AG09319 (cell line): Measurements from ENCODE around the gene CFAP46.
"Not testable (repeated sequence)": the region's sequence is repeated elsewhere in the genome, so short reads cannot be mapped to it uniquely, and the experiment has no call there.

Source experiments
- DNase-seq: peaks from one replicate; pipeline ENCODE4 v3.0.0-alpha.2; 2010; ENCODE audit warnings: low read depth; ENCODE audit errors: extremely low read depth
- TF ChIP-seq, protein P1 (sequence below): IDR thresholded peaks from 2 replicates; pipeline ENCODE4 v1.5.1; 2011; ENCODE audit warnings: low read depth, mild to moderate bottlenecking, inconsistent platforms, low read length, moderate library complexity

Gene CFAP46

DNA sequence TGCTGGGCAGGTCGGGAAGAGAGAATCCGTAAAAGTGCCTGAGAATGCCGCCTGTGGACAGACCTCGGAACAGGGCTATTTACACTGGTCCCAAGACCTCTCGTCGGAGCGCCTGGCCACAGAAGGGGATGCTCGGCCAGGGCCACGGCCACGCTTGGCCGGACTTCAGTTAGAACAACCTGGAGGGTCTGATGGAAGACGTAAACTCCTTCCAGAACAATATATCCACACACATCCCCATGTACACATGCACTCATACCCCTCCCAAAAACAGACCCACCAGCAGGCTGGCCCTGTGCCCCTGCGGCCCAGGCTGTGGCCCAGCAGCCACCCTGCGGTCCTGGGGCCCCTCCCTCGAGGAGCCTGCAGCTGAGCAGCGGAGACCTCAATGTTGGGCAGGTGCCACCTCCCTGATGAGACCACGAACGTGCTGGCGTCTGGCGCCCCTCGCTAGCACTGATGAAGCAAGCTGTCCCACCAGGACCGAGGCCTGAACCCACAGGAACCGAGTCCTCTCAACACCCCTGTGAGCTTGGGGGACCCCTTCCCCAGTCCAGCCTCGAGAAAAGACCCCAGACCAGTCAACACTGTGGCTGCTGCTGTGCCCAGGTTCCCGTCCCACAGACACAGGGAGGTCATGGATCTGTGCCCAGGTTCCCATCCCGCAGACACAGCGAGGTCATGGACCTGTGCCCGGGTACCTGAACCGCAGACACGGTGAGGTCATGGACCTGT lies 8.9 kb downstream of the CFAP46 start:
- TF ChIP-seq, protein P1, sequence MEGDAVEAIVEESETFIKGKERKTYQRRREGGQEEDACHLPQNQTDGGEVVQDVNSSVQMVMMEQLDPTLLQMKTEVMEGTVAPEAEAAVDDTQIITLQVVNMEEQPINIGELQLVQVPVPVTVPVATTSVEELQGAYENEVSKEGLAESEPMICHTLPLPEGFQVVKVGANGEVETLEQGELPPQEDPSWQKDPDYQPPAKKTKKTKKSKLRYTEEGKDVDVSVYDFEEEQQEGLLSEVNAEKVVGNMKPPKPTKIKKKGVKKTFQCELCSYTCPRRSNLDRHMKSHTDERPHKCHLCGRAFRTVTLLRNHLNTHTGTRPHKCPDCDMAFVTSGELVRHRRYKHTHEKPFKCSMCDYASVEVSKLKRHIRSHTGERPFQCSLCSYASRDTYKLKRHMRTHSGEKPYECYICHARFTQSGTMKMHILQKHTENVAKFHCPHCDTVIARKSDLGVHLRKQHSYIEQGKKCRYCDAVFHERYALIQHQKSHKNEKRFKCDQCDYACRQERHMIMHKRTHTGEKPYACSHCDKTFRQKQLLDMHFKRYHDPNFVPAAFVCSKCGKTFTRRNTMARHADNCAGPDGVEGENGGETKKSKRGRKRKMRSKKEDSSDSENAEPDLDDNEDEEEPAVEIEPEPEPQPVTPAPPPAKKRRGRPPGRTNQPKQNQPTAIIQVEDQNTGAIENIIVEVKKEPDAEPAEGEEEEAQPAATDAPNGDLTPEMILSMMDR, result no peak
- no peak for DNase-seq

- no peak for DNase-seq
- TF ChIP-seq, protein P1, result no peak
Observed at GRCh38 chr10:132932461-132933307, 9.7 kb downstream of the CFAP46 start.

- not testable (repeated sequence) for DNase-seq
Observed at GRCh38 chr10:132931258-132932250, 10.8 kb downstream of the CFAP46 start.

DNA sequence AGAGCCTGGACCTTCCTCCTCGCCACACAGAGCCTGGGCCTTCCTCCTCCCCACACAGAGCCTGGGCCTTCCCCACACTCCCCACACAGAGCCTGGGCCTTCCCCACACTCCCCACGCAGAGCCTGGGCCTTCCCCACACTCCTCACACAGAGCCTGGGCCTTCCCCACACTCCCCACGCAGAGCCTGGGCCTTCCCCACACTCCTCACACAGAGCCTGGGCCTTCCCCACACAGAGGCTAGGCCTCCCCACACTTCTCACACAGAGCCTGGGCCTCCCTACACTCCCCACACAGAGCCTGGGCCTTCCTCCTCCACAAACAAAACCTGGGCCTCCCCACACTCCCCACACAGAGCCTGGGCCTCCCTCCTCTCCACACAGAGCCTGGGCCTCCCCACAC lies 11.7 kb downstream of the CFAP46 start:
- not testable (repeated sequence) for DNase-seq

DNA sequence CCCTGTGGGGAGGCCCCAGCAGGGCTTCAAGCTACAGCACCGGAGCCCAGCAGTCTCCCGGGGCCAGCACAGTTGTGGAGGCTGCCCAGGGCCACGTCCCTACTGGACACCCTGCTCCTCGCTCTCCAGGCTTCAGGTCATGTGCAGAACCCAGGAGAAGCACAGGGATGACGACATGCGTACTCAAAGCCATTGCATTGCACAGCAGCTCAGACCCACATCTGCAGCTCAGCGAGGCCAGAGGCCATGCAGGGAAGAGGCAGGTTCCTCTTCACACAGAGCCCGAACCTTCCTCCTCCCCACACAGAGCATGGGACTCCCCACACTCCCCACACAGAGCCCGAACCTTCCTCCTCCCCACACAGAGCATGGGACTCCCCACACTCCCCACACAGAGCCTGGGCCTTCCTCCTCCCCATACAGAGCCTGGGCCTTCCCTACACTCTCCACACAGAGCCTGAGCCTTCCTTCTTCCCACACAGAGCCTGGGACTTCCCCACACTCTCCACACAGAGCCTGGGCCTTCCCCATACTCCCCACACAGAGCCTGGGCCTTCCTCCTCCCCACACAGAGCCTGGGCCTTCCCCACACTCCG lies 12.3 kb downstream of the CFAP46 start:
- no peak for DNase-seq
- TF ChIP-seq, protein P1, result no peak

GRCh38 chr10:132929480-132929879 lies 12.9 kb downstream of the CFAP46 start:
- TF ChIP-seq, protein P1, result no peak

DNA sequence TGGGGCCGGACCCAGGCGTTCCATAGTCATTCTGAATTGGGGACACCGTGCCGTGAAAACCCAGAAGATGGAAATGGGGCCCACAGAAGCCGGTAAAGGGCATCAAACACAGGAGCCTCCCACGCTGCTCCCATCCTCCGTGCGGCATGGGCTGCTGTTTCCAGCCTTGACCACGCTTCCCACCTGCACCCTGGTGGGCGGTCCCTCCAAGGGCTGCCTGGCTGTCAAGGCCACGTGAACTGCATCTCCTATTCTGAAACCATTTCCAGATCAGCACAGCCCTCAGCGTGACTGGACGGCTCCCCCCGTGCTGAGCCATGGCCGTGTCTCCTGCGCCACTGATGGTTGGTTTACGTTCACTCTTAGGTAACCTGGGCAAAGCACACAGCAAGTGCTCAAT lies 14.1 kb downstream of the CFAP46 start:
- DNase-seq, result no peak
- TF ChIP-seq, protein P1, result no peak

More at GRCh38 chr10:132929480-132929879, 12.9 kb downstream of the CFAP46 start:
- DNase-seq, result no peak
